Measurements from ENCODE around the gene TTC6.
A peak's percentile ranks its signal among the peaks of the same experiment; 100 is the strongest.

GRCh38 chr14:37597538-37597913, 2.1 kb downstream of the TTC6 start:
- TF ChIP-seq CTCF (IDR thresholded peaks at IDR 0.05) (0 out of 3 replicates have a peak, but pooled peaks have one; percentile 7), PHF8 (IDR thresholded peaks at IDR 0.05; ENCODE audit: borderline replicate concordance, low read depth) (no peak), ESRRA (IDR thresholded peaks at IDR 0.05; ENCODE audit: borderline replicate concordance, low read length) (no peak), SREBF2 (IDR thresholded peaks at IDR 0.05) (no peak), MYC (IDR thresholded peaks at IDR 0.05; ENCODE audit: borderline replicate concordance, low read length) (no peak), BHLHE40 (IDR thresholded peaks at IDR 0.05; ENCODE audit: low read depth, low read length) (no peak), TFCP2L1 (CRISPR knock-in tag; IDR thresholded peaks at IDR 0.05) (no peak)
